ENCODE measurements around the gene NUDT8.

NUDT8 gene

DNA sequence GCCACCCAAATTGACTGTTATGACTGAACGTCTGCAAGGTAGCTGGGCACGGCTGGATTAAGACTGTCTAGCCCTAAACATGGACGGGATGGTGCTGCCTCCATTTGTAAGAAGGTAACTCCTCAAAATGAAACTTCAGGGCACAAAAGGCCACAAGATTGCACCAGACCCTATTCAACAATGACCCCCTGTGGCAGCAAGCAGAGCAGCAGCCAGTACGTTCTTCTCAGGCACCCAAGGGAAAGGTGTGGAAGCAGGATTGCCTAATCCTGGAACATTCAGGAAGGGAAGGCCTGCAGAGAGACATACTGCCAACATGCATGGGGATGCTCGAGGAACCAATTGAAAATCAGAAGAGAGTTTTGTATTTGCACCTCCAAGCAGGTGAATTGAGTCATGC lies 14.3 kb upstream of the NUDT8 start:
- Histone ChIP-seq H3K36me3 (replicated peaks) (no peaks in the 10 kb centered on the region), H3K27me3 (replicated peaks) (no peaks in the 10 kb centered on the region), H3K27ac (no peak overlapping the region), H3K4me3 (ENCODE audit: low read depth, low read length) (no peak overlapping the region)
- TF ChIP-seq, protein P1, sequence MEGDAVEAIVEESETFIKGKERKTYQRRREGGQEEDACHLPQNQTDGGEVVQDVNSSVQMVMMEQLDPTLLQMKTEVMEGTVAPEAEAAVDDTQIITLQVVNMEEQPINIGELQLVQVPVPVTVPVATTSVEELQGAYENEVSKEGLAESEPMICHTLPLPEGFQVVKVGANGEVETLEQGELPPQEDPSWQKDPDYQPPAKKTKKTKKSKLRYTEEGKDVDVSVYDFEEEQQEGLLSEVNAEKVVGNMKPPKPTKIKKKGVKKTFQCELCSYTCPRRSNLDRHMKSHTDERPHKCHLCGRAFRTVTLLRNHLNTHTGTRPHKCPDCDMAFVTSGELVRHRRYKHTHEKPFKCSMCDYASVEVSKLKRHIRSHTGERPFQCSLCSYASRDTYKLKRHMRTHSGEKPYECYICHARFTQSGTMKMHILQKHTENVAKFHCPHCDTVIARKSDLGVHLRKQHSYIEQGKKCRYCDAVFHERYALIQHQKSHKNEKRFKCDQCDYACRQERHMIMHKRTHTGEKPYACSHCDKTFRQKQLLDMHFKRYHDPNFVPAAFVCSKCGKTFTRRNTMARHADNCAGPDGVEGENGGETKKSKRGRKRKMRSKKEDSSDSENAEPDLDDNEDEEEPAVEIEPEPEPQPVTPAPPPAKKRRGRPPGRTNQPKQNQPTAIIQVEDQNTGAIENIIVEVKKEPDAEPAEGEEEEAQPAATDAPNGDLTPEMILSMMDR (IDR thresholded peaks at IDR 0.05; ENCODE audit: low read depth, low read length, missing control alignments) = peak; percentile 51
- no peak for DNase-seq
- in situ Hi-C loops (cut with HindIII; ENCODE audit: low pct_ligation_motif_present, low sequenced_read_pairs) = no loop called here

DNA sequence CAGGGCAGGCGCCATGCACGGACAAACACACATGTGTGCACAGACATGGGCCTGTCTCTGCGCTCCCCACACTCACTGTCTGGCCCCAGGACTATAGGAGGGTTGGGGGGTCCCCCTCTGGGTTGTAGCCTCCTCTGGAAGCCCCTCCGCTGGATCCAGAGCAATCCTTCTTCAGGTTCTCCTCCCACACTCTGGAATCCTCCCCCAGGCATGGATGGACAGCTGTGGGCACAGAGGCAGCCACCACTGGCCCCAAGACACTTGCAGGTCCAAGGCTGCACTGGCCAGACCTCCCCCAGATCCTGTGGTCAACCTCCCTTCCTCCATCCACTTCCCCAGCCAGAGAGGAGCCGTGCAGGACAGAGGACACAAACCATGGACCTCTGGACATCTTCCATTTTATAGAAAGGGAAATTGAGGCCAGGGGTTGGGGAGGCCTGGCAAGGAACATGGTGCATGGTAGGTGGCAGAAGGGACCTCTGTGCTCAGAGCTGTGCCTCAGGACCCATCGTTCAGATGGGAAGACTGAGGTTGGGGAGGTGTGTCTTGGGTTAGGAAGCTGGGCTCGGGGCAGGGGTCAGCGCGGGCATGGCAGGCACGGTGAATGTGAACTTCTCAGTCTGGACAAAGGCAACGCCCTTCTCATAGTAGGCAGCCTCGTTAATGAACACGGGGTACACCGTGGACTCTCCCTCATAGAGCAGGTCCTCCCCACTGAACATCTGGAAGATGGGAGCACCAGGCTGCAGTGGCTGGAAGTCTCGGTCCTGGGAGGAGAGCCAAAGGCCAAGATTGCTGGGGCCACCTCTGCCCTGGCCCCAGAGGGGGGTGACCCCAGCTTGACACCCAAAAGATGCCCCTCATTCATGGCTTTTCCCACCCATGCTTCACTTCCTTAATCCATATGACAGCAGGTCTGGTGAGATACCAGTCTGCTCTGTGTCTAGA lies 12.7 kb upstream of the NUDT8 start:
- no peaks in the 10 kb centered on the region for H3K27me3 ChIP-seq (replicated peaks)
- no peak overlapping the region for H3K27ac ChIP-seq
- TF ChIP-seq, protein P1 (IDR thresholded peaks at IDR 0.05; ENCODE audit: low read depth, low read length, missing control alignments) = no peak
- no peak for DNase-seq
- in situ Hi-C loops (cut with HindIII; ENCODE audit: low pct_ligation_motif_present, low sequenced_read_pairs) = no loop called here
- H3K36me3 ChIP-seq (replicated peaks) = no peaks in the 10 kb centered on the region
- H3K4me3 ChIP-seq (ENCODE audit: low read depth, low read length) = no peak overlapping the region

DNA sequence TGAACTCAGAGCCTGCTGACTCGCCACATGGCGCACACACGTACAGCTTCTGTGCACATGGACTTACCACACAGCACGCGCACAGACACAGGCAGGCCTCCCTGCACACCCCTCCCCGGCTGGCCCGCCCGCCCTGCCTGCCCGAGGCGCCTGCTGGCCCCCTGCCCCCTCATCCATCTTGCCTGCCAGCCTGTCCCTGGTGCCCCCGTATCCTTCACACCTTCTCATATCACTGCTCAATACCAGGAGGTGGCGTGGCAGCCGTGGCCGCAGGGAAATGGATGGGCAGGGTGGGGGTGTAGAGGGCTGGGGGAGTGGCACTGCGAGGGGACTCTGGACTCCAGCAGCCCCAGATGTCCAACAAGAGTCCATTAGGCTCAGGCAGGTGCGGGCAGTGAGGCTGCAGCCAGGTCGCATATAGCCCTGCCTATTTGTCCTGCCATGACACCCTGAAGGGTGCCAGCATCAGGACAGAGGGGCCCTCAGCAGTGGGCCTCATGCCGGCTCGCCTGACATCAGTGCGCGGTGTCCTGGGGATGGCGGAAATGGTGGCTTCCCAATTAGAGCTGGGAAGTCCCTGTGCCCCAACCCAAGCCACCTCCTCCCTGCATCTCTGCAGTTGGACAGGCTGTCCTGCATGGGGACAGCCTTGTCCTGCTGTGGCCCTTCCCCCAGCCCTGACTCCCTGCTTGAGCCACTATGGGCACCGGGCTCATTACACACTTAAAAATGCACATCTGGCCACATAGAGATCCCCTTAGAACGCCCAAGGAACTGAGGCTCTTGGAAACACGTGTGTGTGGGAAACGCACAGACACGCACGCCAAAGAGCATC lies 11.8 kb upstream of the NUDT8 start:
- in situ Hi-C loops (cut with HindIII; ENCODE audit: low pct_ligation_motif_present, low sequenced_read_pairs) = no loop called here
- TF ChIP-seq, protein P1 (IDR thresholded peaks at IDR 0.05; ENCODE audit: low read depth, low read length, missing control alignments) = no peak
- H3K27me3 ChIP-seq (replicated peaks) = no peaks in the 10 kb centered on the region
- no peak overlapping the region for H3K27ac ChIP-seq
- no peak overlapping the region for H3K4me3 ChIP-seq (ENCODE audit: low read depth, low read length)
- DNase-seq = no peak
- H3K36me3 ChIP-seq (replicated peaks) = no peaks in the 10 kb centered on the region

DNA sequence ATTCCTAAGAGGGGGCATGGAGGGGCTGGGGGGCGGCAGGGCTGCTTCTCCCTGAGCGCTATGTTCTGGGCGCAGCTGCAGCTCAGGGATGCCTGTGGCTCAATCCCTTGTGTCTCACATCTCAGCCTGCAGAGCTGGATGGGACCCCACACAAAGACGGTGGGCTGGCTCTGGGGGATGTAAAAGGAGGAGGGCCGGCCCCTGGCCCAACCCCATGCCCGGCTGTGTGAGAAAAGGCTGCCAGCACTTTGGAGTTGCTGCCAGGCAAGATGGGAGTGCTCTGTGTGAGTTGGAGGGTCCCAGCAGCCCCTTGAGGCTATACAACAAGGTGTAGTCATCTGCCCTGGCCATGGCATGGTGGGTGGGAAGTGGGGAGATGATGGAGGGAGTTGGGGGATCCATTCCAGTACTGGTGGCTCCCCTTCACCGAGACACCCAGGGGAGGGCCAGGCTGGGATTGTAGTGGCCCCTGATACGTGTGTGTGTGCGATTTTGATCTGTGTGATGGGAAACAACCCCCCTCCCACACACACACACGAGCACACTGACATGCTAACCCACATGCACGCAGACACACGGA lies 11.1 kb upstream of the NUDT8 start:
- H3K4me3 ChIP-seq (ENCODE audit: low read depth, low read length) = no peak overlapping the region
- TF ChIP-seq, protein P1 (IDR thresholded peaks at IDR 0.05; ENCODE audit: low read depth, low read length, missing control alignments) = no peak
- in situ Hi-C loops (cut with HindIII; ENCODE audit: low pct_ligation_motif_present, low sequenced_read_pairs) = no loop called here
- H3K36me3 ChIP-seq (replicated peaks) = no peaks in the 10 kb centered on the region
- no peaks in the 10 kb centered on the region for H3K27me3 ChIP-seq (replicated peaks)
- DNase-seq = no peak
- H3K27ac ChIP-seq = no peak overlapping the region

DNA sequence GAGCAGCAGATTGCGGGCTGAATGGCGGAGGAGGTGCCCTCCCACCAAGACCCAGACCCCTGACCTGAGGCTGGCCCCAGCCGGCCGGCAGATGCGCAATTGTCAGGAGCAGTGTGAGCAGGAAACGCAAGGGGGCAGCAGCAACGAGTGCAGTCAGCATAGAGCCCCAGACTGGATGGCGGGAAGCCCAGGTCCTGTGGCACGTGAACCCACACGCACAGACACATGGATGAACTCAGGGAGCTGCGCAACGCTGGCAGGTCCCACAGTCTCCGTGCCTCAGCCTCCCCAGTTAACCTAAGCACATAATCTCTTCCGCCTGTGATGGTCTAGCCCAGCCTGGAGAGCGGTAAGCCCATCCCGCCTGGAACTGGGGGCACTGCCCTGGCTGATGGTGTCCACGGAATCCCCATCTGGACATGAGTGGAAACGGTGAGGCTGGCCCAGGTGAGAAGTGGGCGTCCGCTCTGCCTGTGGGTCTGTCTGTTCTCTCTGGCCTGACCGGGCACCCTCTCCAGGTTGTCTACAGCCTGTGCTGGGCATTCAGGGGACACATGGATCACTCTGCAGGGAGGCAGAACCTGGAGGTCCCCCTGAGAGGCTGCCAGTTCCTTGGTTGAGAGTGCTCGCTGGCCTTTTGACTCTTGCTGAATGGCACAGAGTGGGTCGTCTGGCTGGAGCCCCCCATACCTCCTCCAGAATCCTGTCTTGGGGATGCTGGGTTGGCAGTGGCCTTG lies 10.5 kb upstream of the NUDT8 start:
- Histone ChIP-seq H3K27me3 (replicated peaks) (no peaks in the 10 kb centered on the region), H3K4me3 (ENCODE audit: low read depth, low read length) (no peak overlapping the region), H3K36me3 (replicated peaks) (no peaks in the 10 kb centered on the region), H3K27ac (no peak overlapping the region)
- in situ Hi-C loops (cut with HindIII; ENCODE audit: low pct_ligation_motif_present, low sequenced_read_pairs) = no loop called here
- DNase-seq = peak; percentile 24
- TF ChIP-seq, protein P1 (IDR thresholded peaks at IDR 0.05; ENCODE audit: low read depth, low read length, missing control alignments) = peak; percentile 85

Measured in brain microvascular endothelial cell (primary cell).